ENCODE results near the gene FBXO31. TPM values are rescaled to one million over a fixed set of nuclear protein-coding genes. Genes with fewer than 3 reads are reported as not detected.

The FBXO31 gene
- total RNA-seq, 1 donor from 2014 or later = 30.6 TPM

DNA sequence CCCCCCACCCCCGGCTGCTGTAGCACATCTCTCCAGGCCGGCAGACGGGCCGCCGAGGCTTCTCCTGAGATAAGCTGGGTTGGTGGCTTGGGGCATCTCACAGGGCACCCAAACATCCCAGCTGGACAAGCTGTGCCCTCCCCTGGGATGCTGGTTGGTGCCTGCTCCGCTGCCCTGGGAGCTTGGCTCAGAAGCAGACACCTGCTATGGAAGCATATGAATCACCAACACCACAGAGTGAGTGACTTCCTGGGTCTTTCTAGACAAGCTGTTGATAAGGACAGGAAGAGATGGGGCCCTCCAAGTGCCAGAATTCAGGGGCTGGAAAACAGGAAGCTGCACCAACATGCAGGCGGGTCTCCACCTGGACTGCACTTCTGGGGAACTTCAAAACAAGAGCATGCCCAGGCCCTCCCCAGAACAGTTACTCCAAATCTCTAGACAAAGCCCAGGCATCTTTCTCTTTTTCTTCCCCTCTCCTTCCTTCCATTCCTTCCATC is 80.1 kb downstream of the FBXO31 start:
- no peaks in the 10 kb centered on the region for H3K27me3 Mint-ChIP-seq (ENCODE audit: low read depth)
- H3K9me3 Mint-ChIP-seq (ENCODE audit: low read depth) = no peaks in the 10 kb centered on the region
- DNase-seq (ENCODE audit: low spot score) = no peak
- peaks cover 5% of the 10 kb centered on the region for H3K36me3 Mint-ChIP-seq (ENCODE audit: low read depth)
- H3K4me3 Mint-ChIP-seq (ENCODE audit: unreplicated experiment) = no peak overlapping the region
- H3K27ac Mint-ChIP-seq (ENCODE audit: unreplicated experiment) = no peak overlapping the region
- TF ChIP-seq, protein P1, sequence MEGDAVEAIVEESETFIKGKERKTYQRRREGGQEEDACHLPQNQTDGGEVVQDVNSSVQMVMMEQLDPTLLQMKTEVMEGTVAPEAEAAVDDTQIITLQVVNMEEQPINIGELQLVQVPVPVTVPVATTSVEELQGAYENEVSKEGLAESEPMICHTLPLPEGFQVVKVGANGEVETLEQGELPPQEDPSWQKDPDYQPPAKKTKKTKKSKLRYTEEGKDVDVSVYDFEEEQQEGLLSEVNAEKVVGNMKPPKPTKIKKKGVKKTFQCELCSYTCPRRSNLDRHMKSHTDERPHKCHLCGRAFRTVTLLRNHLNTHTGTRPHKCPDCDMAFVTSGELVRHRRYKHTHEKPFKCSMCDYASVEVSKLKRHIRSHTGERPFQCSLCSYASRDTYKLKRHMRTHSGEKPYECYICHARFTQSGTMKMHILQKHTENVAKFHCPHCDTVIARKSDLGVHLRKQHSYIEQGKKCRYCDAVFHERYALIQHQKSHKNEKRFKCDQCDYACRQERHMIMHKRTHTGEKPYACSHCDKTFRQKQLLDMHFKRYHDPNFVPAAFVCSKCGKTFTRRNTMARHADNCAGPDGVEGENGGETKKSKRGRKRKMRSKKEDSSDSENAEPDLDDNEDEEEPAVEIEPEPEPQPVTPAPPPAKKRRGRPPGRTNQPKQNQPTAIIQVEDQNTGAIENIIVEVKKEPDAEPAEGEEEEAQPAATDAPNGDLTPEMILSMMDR (IDR thresholded peaks at IDR 0.05) = no peak
- no peaks in the 10 kb centered on the region for H3K4me1 Mint-ChIP-seq (ENCODE audit: low read depth)

GRCh38 chr16:87298857-87299465 is 84.6 kb downstream of the FBXO31 start:
- no peak for DNase-seq (ENCODE audit: low spot score)
- TF ChIP-seq, protein P1 (IDR thresholded peaks at IDR 0.05) = no peak
- no peak overlapping the region for H3K4me3 Mint-ChIP-seq (ENCODE audit: unreplicated experiment)
- no peaks in the 10 kb centered on the region for H3K9me3 Mint-ChIP-seq (ENCODE audit: low read depth)
- peaks cover 8% of the 10 kb centered on the region for H3K36me3 Mint-ChIP-seq (ENCODE audit: low read depth)
- H3K27me3 Mint-ChIP-seq (ENCODE audit: low read depth) = no peaks in the 10 kb centered on the region
- H3K27ac Mint-ChIP-seq (ENCODE audit: unreplicated experiment) = no peak overlapping the region
- H3K4me1 Mint-ChIP-seq (ENCODE audit: low read depth) = peaks cover 2% of the 10 kb centered on the region

- Mint-ChIP-seq H3K27me3 (ENCODE audit: low read depth) (no peaks in the 10 kb centered on the region), H3K4me3 (ENCODE audit: unreplicated experiment) (no peak overlapping the region), H3K9me3 (ENCODE audit: low read depth) (no peaks in the 10 kb centered on the region), H3K4me1 (ENCODE audit: low read depth) (peaks cover 2% of the 10 kb centered on the region), H3K36me3 (ENCODE audit: low read depth) (peaks cover 9% of the 10 kb centered on the region), H3K27ac (ENCODE audit: unreplicated experiment) (no peak overlapping the region)
- DNase-seq (ENCODE audit: low spot score) = no peak
- TF ChIP-seq, protein P1 (IDR thresholded peaks at IDR 0.05) = peak; percentile 86
Measured at GRCh38 chr16:87297918-87298631, 85.5 kb downstream of the FBXO31 start.

GRCh38 chr16:87297407-87297806 is 86.2 kb downstream of the FBXO31 start:
- no peak overlapping the region for H3K27ac Mint-ChIP-seq (ENCODE audit: unreplicated experiment)
- H3K9me3 Mint-ChIP-seq (ENCODE audit: low read depth) = peaks cover 3% of the 10 kb centered on the region
- H3K36me3 Mint-ChIP-seq (ENCODE audit: low read depth) = peaks cover 13% of the 10 kb centered on the region
- DNase-seq (ENCODE audit: low spot score) = no peak
- TF ChIP-seq, protein P1 (IDR thresholded peaks at IDR 0.05) = no peak
- H3K27me3 Mint-ChIP-seq (ENCODE audit: low read depth) = no peaks in the 10 kb centered on the region
- H3K4me3 Mint-ChIP-seq (ENCODE audit: unreplicated experiment) = no peak overlapping the region
- peaks cover 2% of the 10 kb centered on the region for H3K4me1 Mint-ChIP-seq (ENCODE audit: low read depth)

DNA sequence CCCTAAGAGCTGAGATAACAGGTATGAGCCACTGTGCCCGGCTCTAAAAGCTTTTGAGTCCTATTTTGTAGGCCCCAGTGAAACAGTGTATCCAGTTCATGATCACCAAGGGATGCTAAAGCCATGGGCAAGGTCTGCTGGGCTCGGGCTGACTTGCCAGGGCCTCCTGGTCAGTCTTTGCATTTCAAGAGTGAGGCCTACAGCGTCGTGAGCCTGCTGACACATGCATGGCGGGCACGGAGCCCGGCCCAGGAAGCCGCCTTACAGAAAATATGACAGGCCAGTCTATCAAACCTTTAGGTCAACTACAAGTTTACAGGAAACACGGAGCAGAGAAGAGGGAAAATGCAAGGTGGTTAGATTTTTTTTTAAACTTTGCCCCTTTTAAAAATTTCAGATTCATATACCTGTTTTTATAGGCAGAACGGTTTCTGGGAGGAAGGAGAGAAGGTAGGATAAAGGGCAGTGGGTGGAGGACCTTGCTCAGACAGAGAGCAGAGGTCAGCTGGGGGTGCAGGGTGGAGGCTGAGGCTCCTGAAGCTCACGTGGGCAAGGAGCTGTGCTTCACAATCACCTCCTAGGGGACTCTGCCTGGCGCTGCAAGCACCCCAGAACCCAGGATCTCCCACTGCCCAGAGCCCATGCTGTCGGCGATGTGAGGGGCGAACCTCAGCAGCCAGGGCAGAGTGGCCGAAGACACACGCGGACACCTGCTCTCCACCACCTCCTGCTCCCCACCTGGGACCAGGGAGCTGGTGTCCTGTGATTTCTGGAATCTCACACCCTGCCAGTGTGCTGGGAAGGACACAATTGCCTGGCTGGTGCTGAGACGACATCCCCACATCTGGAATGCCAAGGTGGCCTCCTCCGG is 87.7 kb downstream of the FBXO31 start:
- no peak for DNase-seq (ENCODE audit: low spot score)
- Mint-ChIP-seq H3K4me3 (ENCODE audit: unreplicated experiment) (no peak overlapping the region), H3K9me3 (ENCODE audit: low read depth) (peaks cover 5% of the 10 kb centered on the region), H3K27ac (ENCODE audit: unreplicated experiment) (no peak overlapping the region), H3K36me3 (ENCODE audit: low read depth) (peaks cover 11% of the 10 kb centered on the region), H3K4me1 (ENCODE audit: low read depth) (peaks cover 2% of the 10 kb centered on the region), H3K27me3 (ENCODE audit: low read depth) (no peaks in the 10 kb centered on the region)
- TF ChIP-seq, protein P1 (IDR thresholded peaks at IDR 0.05) = no peak
